ENCODE measurements around the gene PRSS38. TPM values are rescaled to one million over a fixed set of nuclear protein-coding genes. Genes with fewer than 3 reads are reported as not detected.

PRSS38 gene
- total RNA-seq, 2 donors from 2014 or later = 3.0 TPM; not detected in 1

DNA sequence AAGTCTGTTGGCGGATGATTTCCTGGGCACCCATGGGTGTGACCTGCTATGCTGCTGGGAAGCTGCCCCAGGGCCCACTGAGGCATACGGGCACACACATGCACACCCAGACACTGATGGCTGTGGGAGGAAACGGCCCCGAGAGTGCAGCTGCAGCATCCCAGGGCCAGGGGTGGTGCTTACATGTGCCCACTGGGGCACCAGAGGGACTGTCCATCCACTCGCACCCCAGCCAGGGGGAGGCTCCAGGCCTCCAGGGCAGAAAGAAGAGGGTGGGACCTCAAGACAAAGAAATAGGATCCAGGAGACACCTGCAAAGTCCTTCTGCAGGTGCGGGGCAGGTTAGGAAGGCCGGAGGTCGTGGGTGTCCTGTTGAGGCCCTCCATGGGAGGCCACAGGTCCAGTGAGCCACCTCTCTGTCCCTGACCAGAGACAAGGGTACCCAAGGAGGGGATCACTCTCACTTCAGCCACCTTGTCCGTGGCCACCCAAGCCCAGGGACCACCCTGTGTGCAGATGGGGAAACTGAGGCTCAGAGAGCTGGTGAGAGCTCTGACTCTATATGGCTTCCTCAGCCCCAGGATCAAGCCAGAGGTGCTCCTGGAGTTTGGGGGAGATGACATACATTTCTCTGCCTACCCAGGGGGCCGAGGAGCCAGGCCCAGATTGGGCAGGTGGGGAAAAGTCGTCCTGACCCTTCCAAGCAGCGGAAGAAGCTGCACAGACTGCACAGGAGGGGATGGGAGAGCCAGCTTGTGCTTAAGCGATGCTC is 75.2 kb downstream of the PRSS38 start:
- Histone ChIP-seq H3K4me1 (replicated peaks) (peaks cover 6% of the 10 kb centered on the region), H3K4me3 (no peak overlapping the region), H3K27me3 (replicated peaks; ENCODE audit: insufficient read depth) (no peaks in the 10 kb centered on the region), H3K9me3 (no peaks in the 10 kb centered on the region), H3K27ac (no peak overlapping the region), H3K36me3 (no peaks in the 10 kb centered on the region)
- DNase-seq (ENCODE audit: low spot score) = peak; percentile 2
- TF ChIP-seq POLR2AphosphoS5 (IDR thresholded peaks at IDR 0.05) = no peak
- TF ChIP-seq POLR2A (IDR thresholded peaks at IDR 0.05) = no peak
- TF ChIP-seq, protein P1, sequence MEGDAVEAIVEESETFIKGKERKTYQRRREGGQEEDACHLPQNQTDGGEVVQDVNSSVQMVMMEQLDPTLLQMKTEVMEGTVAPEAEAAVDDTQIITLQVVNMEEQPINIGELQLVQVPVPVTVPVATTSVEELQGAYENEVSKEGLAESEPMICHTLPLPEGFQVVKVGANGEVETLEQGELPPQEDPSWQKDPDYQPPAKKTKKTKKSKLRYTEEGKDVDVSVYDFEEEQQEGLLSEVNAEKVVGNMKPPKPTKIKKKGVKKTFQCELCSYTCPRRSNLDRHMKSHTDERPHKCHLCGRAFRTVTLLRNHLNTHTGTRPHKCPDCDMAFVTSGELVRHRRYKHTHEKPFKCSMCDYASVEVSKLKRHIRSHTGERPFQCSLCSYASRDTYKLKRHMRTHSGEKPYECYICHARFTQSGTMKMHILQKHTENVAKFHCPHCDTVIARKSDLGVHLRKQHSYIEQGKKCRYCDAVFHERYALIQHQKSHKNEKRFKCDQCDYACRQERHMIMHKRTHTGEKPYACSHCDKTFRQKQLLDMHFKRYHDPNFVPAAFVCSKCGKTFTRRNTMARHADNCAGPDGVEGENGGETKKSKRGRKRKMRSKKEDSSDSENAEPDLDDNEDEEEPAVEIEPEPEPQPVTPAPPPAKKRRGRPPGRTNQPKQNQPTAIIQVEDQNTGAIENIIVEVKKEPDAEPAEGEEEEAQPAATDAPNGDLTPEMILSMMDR (IDR thresholded peaks at IDR 0.05) = no peak
- 96% methylated on average over 11 of the region's 13 CpGs for WGBS
- intact Hi-C loops (cut with DNase I) = no loop called here

DNA sequence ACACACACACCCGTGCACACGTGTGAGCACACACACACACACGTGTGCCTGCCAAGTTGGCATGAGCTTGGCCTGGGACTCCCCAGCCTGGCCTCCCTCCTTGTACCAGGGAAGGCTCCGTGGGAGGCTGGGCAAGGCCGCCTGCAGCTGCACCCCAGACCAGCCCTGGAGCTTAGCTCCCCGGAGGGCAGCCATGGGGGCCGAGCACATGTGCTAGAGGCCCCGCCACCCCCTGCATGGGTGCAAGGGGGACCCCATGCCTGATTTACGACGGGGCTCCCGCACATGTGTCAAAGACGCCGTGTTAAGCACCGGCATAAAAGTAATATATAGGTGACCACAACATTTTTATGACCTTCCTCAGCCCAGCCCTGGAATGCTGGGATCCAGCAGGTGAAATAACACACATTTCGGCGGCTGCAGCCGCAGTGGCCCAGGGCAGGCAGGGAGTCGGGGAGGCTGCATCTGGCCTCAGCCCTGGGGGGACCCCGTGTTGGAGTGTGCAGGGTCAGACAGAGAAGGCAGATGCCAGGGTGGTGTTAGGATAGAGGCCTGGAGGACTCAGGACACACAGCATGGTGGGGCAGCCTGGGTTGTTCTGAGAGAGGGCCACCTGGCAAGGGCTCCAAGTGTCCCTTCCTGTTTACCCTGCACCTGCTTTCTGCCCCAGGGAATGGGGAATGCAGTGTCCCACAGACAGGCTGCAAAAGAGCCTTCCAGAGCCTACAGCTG is 75.9 kb downstream of the PRSS38 start:
- peak; percentile 6 for DNase-seq (ENCODE audit: low spot score)
- WGBS = 76% methylated on average over 19 of the region's 19 CpGs
- TF ChIP-seq, protein P1 (IDR thresholded peaks at IDR 0.05) = no peak
- no peak for TF ChIP-seq POLR2AphosphoS5 (IDR thresholded peaks at IDR 0.05)
- TF ChIP-seq POLR2A (IDR thresholded peaks at IDR 0.05) = no peak
- no peaks in the 10 kb centered on the region for H3K9me3 ChIP-seq
- no peaks in the 10 kb centered on the region for H3K27me3 ChIP-seq (replicated peaks; ENCODE audit: insufficient read depth)
- no peak overlapping the region for H3K4me3 ChIP-seq
- H3K27ac ChIP-seq = no peak overlapping the region
- no peaks in the 10 kb centered on the region for H3K4me1 ChIP-seq (replicated peaks)
- H3K36me3 ChIP-seq = no peaks in the 10 kb centered on the region
- intact Hi-C loops (cut with DNase I) = no loop called here

DNA sequence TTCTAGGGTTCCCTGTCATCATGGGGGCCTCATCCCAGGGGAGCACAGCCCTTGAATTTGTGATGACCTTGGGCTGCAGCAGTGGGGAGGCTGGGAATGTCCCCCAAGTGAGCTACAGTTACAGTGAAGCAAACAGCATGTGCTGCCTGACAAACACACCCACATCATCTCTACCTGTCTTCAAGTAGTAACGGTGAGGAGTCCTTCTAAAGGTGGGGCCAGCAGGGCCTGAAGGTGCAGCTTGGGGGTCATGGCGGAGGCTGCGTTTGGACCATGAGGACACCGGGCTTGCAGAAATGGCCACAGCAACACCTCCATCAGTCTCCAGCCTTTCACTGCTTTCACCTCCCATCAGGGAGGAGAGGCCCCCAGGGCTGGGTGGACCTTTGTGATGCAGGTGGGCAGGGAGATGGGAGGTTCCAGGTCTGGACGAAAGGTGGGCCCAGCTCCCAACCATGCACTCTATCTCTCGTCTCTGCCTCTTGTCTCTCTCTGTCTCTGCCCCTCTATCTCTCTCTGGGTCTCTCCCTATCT is 76.5 kb downstream of the PRSS38 start:
- TF ChIP-seq POLR2AphosphoS5 (IDR thresholded peaks at IDR 0.05) (no peak), POLR2A (IDR thresholded peaks at IDR 0.05) (no peak)
- TF ChIP-seq, protein P1 (IDR thresholded peaks at IDR 0.05) = no peak
- no peak for DNase-seq (ENCODE audit: low spot score)
- Histone ChIP-seq H3K36me3 (no peaks in the 10 kb centered on the region), H3K27ac (no peak overlapping the region), H3K27me3 (replicated peaks; ENCODE audit: insufficient read depth) (no peaks in the 10 kb centered on the region), H3K4me3 (no peak overlapping the region), H3K9me3 (no peaks in the 10 kb centered on the region), H3K4me1 (replicated peaks) (no peaks in the 10 kb centered on the region)
- intact Hi-C loops (cut with DNase I) = no loop called here
- WGBS = 98% methylated on average over 6 of the region's 6 CpGs

GRCh38 chr1:227892489-227893299 is 77.2 kb downstream of the PRSS38 start:
- TF ChIP-seq POLR2A (IDR thresholded peaks at IDR 0.05) = no peak
- TF ChIP-seq POLR2AphosphoS5 (IDR thresholded peaks at IDR 0.05) = no peak
- TF ChIP-seq, protein P1 (IDR thresholded peaks at IDR 0.05) = no peak
- 77% methylated on average over 17 of the region's 17 CpGs for WGBS
- Histone ChIP-seq H3K27ac (no peak overlapping the region), H3K4me3 (no peak overlapping the region), H3K4me1 (replicated peaks) (no peaks in the 10 kb centered on the region), H3K36me3 (no peaks in the 10 kb centered on the region), H3K27me3 (replicated peaks; ENCODE audit: insufficient read depth) (no peaks in the 10 kb centered on the region), H3K9me3 (no peaks in the 10 kb centered on the region)
- no peak for DNase-seq (ENCODE audit: low spot score)
- intact Hi-C loops (cut with DNase I) = no loop called here

All from prostate gland (tissue), 2 donors.